Stimulated activated CD4-positive, alpha-beta T cell treated with anti-CD3 and anti-CD28 coated beads, TNF-alpha, amount 100 ng/mL, for 24 hours (primary cell): ENCODE data around the gene MAP3K7.
"Not testable (repeated sequence)": the region's sequence is repeated elsewhere in the genome, so short reads cannot be mapped to it uniquely, and the experiment has no call there.

Experiments
- DNase-seq, 3 experiments: peaks; one replicate each; pipeline ENCODE4 v3.0.0-alpha.2; 2020; ENCODE audit warnings: low read depth in 3 of 3

Gene MAP3K7

DNA sequence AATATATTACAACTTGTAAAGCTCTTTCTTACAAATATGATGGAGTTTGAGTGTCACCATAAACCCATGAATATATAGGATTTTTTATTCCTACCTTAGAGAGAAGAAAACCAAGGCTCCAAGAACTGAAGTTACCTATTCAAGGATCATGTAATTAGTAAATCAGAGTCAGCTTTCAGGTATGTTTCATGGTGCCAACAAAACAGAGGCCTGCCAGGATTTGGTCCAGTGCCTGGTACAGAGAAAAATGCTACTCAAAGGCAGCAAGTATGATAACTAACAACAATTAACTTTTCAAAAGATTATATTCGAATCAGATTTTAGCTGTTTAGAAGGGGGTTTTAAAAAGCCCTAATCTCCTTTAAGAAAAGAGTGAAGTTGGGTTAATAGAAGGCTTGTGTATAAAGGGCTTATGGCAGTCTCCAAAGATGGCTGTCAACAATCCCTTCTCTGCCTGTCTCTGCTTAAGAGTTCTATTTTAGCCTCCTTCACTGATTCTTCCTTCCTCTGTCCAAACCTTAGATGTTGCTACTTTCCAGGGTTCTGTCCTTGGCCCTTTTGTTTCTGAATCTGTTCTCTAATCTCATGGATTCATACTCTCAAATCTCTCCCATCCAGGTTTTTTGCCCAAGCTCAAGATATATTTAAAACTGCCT, 7.8 kb downstream of the MAP3K7 start:
- no peak for DNase-seq

DNA sequence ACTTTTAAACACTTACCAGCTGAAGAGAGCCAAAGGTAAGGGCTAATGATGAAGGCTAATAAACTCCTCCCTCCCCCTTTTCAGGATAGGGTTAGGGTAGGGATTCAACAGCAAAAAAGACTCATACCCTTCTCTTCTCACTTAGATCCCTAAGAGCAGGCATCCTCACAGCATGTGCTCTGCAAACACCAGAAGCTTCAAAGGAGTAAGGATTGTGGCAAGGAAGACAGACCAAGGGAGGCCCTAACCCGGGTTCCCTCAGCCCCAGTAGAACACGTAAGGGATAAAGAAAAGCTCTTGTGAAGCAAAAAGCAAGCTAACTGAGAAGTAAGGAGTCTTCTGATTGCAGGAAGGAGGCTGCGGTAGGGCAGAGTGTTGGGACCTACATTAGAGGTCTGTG, 11.6 kb downstream of the MAP3K7 start:
- no peak for DNase-seq

DNA sequence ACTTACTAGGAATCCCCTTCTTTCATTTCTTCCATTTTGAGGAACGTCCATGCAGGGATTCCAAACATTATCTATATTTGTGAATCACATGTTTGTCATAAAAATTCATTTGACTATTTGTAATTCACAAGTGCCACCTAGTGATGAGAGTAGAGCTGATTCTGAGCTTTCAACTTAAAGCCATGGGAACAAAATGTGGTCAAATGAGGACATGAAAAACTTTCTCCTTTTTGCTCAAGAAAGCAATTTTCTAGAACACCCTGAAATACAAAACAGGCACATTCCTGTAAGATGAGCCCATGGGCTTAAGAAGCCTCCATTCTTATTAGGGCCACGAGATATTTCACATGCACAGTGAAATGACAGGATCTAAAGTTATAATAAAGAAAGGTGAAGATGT, 12.3 kb downstream of the MAP3K7 start:
- DNase-seq, result no peak

DNA sequence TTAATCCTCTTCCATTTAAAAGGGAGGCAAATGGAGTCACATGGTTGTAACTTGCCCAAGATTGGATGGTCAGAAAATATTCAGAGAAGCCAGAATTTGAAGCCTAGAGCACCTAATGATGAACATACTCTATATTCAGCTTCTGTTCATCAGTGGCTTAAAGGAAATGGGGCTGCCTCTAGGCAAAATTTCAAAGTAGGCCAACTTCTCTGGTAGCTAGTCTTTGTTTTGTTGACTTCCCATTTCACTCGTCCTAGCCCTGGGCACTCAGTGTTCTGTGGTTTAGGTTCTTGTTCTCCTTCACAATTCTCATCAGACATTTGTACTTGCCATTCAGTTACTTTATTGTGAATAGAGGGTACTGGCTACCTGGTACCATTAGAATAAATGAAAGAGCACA, 13.2 kb downstream of the MAP3K7 start:
- DNase-seq, result no peak

DNA sequence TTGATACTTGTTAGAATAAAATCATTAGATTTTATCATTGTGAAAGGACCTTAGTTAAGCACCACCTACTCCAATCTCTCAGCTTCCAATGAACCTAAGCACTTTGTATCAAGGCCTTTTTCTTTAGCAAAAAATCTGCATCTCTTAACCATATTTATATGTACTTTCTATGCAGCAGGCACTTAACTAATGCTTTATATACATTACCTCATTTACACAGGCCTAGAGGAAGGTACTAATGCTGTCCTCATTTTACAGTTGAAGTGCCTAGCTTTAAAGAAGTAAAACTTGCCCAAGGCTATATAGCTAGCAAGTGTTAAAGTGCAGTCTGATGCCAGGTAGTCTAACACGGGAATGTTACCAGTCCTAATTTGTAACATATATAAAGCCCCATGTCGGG, 14.0 kb downstream of the MAP3K7 start:
- no peak for DNase-seq

DNA sequence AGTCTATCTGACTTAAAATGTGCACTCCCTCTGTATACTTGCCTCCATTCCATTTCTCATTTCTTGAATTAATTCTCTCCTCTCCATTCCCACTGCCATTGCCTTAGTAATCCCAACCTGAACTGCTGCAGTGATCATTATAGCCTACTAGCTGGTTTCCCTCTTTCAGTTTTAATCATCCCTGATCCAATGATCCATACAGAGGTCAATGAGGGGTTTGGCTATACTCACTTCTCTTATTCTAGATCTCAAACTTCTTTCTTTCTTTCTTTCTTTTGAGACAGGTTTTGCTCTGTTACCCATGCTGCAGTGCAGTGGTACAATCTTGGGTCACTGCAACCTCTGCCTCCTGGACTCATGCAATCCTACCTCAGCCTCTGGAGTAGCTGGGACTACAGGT, 17.6 kb downstream of the MAP3K7 start:
- DNase-seq, result no peak

DNA sequence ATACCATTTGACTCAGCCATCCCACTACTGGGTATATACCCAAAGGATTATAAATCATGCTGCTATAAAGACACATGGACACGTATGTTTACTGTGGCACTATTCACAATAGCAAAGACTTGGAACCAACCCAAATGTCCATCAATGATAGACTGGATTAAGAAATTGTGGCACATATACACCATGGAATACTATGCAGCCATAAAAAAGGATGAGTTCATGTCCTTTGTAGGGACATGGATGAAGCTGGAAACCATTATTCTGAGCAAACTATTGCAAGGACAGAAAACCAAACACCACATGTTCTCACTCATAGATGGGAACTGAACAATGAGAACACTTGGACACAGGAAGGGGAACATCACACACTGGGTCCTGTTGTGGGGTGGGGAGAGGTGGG, 19.2 kb downstream of the MAP3K7 start:
- DNase-seq, result not testable (repeated sequence)

DNA sequence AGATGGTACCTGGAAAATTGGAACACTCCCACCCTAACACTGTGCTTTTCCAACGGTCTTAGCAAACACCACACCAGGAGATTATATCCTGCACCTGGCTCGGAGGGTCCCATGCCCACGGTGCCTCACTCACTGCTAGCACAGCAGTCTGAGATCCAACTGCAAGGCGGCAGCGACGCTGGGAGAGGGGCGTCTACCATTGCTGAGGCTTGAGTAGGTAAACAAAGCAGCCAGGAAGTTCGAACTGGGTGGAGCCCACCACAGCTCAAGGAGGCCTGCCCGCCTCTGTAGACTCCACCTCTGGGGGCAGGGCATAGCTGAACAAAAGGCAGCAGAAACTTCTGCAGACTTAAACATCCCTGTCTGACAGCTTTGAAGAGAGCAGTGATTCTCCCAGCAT, 24.5 kb downstream of the MAP3K7 start:
- DNase-seq, result not testable (repeated sequence)

DNA sequence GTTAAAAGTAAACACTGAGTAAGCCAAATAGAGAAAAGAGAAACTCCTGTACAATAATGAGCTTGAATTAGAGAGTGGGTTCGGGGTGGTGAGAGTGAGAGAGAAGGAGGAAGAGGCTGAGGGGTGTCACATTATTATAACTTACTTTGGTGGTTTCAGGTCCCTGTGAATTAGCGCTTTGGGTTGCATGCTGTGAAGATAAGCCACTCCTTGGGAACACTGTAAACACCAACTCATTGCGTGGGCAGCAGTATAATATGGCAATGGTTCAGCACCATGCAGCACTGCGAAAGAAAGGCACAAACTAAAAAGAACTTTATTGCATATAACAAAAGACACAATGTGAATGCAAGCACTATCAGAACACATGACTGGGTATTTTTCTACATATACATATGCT, 26.9 kb downstream of the MAP3K7 start:
- no peak for DNase-seq

DNA sequence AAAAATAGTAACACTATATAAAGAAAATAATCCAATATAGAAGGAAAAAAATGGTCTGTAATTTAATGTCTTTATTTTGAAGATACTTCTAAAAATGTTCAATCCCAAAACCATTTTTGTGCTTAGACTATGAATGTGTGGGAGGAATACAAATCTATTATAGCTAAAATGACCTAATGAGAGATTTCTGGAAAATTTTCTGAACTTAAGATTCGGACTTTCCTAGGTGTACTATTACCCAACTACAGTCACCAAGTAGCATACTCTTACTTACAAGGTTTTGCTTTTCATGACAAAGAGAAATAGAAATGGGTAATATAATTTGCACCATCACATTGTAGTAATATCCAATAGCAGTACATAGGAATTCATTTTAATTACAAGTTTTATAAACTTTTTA, 29.9 kb downstream of the MAP3K7 start:
- no peak for DNase-seq

DNA sequence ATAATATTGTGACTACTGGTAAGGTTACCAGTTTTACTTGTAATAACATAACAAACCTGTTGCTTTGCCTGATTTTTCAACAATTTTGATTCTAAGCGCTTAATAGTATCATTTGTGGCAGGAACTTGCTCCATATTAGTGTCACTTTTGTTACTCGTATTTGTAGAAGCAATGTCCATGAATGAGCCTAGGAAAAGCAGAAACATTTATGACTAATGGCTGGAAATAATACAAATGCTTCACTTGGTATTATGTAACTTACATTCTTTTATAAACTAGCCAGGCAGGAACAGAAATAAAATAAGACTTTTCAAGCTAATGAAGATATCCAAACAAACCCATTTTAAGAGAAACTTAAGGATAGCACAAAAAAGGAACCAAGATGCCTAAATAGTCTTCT, 38.9 kb downstream of the MAP3K7 start:
- DNase-seq, result no peak

DNA sequence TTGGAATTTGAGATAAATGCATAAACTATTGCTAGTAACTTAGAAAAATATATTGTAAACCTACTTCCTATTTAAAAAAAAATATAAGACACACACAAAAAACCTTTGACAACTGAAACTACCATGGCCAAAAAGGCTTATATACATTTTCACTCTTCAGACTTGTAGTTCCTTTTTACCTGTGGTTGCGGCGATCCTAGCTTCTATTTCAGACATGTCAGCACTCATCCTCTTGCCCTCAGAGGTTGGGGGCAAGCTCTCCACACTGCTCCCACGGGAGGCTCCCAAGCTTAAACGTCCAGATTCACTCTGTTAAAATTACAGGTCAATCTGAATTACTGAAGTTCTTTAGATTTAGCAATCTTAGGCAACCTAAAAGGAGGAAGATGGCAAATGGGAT, 39.8 kb downstream of the MAP3K7 start:
- no peak for DNase-seq

DNA sequence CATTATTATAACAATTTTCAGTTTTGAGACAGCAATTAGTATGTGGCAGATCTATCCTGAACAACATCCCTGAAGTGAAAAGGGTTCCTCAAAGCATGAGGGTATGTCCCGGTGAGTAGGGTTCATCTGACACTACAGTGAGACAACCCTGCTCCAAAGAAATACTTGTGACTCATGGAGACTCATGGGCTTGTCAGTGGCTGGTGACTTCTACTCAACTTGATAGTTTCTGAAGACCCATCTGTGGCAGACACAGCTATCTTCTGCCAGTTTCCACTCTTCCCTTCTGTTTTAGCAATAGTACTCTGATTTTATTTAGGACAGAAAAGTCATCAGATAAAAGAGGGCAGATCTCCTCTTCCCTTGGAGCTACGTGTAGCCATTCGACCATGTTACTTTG, 41.4 kb downstream of the MAP3K7 start:
- DNase-seq, result no peak

DNA sequence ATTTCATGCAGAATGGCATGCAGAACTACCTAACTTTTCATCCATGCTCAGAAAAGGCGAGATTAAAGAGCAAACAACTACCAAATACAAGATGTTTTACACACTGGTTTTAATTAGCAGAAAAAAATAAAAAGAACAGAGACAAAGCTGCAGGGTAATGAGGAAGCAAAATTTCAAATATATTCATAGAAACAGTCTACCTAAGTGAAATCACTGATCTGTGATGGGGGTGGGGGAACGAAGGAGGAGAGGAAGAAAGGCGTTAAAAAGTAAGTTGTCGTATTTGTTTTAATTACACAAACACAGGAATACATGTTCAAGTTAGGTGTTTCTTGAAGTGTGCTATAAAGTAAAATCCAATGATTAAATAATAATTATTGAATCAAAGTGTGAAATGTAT, 42.1 kb downstream of the MAP3K7 start:
- DNase-seq, result no peak

DNA sequence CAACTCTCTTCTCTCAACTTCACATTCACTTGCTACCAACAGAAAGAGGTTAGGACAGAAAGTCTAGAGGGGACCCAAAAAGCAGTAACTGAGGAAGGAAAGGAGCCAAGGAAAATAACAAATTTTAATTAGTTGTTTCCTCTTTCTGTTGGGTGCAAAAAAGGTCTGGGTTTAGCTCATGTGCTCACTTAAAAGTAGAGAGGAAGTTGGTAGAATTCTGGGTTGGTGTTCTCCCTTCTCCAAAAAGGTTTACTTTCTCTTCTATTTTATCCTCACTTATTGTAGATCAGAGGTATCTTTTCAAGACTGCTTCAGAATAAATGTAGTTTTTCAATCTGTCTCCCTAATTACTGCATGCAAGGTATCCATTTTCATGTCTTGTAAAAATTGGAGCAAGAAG, 42.8 kb downstream of the MAP3K7 start:
- no peak for DNase-seq

DNA sequence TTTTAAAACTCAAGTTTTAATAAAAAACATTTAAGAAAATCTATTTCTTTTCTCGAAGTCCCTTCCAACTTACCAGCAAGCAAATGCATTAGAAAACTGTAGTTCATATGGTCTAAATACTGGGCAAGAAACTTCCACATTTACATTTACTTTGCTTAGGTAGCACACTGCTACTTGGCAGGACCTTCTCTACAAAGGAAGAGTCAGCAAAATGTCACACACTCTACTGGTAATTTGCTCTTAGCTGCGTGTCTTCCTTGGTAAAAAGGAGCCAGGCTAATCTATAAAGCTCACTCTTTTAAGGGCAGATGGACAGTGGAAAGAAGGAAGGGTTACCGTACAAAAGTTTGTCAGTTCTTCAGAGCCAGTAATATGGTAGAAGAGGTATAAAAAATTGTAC, 45.7 kb downstream of the MAP3K7 start:
- DNase-seq, result no peak

DNA sequence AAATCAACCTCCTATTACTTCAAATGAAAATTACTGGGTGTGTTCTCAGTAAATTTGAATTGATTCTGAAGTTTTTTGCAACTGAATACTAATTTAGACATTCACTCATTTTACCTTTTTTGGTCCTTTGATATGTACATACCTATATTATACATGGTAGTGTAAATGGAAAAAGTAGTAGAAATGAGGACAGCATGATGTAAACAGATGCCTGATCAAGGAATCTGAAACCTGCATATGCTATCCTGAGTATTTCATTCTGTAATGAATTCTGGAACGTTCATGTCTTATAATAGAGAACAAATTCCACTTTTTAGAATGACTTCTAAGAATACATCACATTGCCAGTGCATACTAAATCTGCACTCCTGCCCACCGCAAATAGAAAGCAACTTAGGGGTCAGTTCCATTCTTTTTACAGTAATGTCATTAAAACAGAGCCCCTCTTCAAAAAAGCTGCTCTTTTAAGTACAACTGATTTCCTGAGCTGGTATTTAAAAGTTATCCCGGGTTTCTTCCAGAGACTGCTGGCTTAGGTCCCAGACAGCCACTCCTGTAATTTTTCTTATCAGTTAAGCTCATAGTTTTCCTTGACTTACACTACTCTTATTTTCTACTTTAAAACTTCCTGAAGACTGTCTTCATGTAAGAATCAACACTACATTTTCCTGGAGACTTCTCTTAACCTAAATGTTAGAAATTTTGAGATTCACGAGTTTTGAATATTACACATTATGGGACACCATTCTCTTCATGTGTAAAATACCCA, 48.4 kb downstream of the MAP3K7 start:
- no peak for DNase-seq

DNA sequence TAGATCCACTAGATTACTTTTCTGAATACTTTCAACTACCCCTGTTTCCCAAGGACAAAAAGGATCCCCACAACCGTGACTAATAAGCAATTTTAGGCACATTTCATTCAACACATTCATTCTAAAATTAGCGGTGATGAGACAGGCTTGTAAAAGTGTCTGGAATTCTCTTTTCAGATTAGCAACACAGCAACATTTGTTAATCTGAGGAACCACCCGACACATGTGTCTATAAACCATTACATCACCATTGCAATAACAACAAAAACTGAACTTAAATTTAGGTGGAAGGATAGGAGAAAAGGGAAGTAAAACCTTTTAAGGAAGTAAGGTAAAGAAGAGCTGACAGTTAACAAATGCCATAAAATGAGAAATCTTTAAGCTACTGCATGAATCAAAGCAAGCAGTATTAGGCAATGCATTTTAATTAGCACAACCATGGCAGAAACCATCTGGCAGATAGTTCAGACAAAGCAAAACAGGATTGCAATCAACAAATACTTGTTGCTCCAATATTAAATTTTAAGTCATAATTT, 49.1 kb downstream of the MAP3K7 start:
- DNase-seq, result no peak

DNA sequence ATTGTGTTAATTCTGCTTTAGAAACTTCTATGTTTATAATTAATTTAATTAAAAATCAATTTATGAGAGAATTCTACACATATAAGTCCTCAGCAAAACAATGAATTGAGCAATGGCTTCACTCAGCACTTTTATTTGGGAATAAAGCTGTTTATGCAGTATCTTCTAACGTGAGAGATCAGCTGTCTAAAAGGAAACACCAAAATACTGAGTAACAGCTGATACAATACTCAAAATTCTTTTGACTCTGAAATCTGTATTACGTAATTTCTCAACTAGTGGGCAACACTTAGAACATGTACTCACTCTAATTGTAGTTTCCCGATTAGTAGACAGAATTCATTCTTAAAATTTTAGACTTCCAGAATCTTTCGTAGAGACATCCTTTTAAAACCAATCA, 49.8 kb downstream of the MAP3K7 start:
- no peak for DNase-seq

DNA sequence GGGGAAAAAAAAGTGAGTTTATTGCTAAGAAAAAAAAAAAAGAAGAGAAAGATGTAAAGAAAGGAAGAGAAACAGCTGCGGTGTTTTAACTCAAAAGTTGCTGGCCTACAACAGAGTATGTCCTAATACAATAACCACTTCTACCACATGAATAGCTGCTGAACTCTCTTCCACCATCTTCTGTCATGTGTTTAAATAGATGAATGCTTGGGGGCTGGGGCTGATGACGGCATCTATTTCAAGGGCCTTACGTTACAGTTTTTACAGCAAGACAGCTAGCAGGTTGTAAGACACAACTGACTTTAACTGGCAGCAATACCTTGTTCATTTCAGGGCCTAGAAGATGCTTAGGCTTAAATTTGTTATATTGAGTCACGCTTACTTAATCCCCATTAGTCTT, 50.4 kb downstream of the MAP3K7 start:
- DNase-seq, result no peak

DNA sequence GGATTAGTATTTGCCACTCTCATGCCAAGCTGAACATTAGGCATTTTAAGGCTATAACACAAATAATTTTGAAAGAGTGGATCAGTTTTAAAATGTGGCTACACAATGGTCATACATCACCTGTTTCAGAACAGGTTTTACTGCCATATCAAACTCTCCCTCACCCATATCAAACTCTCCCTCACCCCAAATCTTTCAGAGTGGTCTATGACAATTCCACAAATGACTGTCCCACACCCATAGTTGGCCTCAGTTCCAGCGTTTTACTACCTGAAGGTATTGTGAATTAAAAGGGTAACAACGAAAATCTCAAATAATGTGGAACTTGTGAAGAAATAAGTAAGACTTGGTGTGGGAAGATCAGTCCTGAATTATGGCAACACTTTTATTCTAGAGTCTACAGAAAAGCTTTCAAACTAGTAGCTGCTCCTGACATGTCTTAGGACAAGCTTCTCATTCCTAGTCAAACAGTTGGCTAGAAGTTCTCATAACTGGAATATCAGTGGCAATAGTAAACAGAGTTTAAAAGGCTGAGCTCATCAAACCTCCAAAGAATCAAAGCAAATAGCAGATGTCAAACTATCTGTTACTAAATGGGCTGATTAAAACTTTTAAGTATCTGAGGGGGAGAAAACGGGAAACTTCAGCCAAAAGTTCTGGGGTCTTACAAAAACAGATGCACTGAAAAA, 52.4 kb downstream of the MAP3K7 start:
- no peak for DNase-seq

DNA sequence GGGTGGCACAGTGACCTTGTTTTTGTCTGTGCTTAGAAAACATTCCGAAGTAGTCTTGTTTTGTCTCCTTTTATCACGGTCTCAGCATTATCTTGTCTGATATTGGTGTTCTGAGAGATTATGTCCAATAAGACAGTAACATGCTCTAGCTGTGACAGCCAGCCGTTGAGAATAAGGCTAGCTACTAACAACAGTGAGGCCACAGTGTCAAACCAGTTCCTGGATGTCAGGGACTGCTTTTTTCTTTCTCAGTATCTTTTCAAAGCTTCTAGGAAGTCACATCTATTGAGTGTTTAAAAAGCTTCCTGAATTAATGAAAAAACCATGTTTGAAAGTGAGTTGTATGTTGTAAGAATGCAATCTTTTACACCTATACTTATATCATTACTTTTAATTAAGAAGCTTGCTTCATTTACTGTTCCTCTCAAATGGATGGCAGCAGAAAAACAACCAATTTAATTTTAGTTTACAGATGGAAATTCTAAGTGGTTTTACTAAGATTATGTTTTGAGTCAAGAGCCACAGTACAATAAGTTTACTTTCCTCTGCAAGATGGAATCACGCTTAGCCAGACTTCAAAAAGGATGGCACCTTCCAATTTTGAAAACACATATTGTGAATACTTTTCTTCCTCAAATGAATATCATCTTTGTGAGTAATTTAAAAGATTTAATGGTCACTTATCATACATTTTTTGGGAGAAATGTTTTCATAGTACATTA, 53.1 kb downstream of the MAP3K7 start:
- no peak for DNase-seq
